ENCODE measurements around the gene LRRC1. TPM values are rescaled to one million over a fixed set of nuclear protein-coding genes. Genes with fewer than 3 reads are reported as not detected.

The LRRC1 gene
- total and polyA plus RNA-seq, 3 experiments from 2014 or later, result 1.6 to 2.5 (median 2.4) TPM

DNA sequence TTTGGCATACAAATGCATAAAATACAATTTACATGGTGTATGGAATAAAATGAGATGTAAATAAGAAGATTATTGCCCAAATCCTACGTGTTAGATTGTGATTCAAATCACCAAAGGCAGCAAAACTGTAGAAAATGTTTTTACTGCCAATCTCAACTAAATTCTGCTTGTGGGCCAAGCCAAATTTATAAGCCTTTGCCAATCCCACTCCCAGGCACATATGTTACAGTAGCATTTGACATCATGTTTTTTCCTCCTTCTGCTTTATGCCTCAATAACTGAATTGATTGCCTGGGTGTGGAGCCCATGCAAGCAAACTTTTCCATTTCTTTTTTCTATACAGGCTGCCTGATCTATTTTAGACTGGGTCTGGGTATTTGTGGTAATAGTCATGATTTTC is 36.3 kb upstream of the LRRC1 start:
- no peaks in the 10 kb centered on the region for H3K27me3 ChIP-seq (ENCODE audit: insufficient read depth, low read length, poor library complexity, severe bottlenecking)
- no peak overlapping the region for H3K4me3 Mint-ChIP-seq
- H3K9me3 Mint-ChIP-seq, result no peaks in the 10 kb centered on the region
- peaks cover 2 to 30% of the 10 kb centered on the region in 2 donors for H3K27me3 Mint-ChIP-seq
- H3K27ac ChIP-seq (ENCODE audit: low read depth, low read length), result no peak overlapping the region
- H3K4me1 Mint-ChIP-seq, result no peaks in the 10 kb centered on the region
- H3K9me3 ChIP-seq (ENCODE audit: low read length), result no peaks in the 10 kb centered on the region
- no peaks in the 10 kb centered on the region for H3K36me3 ChIP-seq (ENCODE audit: insufficient read depth, low read length)
- DNase-seq, result no peak
- no peak overlapping the region for H3K4me3 ChIP-seq (ENCODE audit: low read length)
- no peak overlapping the region for H3K27ac Mint-ChIP-seq
- no peaks in the 10 kb centered on the region for H3K36me3 Mint-ChIP-seq
- H3K4me1 ChIP-seq (ENCODE audit: insufficient read depth, low read length), result no peaks in the 10 kb centered on the region
- ChIA-PET CTCF (no interaction called here), POLR2A (no interaction called here)

DNA sequence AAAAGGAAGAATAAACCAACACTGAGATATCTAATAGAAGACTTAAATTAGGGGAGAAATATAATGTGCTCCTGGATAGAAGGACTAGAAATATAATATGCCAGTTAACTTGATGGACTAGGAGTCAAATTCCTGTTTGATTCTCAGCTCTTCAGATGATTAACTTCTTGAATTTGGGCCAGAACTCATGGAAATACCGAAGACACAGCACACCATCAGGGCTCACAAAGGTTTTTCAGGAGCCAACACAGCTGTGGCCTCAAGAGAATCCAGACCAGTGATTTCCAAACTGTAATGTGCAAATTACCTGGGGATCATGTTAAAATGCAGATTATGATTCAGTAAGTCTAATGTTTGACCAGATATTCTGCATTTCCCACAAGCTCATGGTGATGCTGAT is 33.8 kb upstream of the LRRC1 start:
- Mint-ChIP-seq H3K36me3 (no peaks in the 10 kb centered on the region), H3K27ac (no peak overlapping the region), H3K9me3 (peaks cover 0 to 2% (median 0%) of the 10 kb centered on the region in 5 donors), H3K4me3 (no peak overlapping the region), H3K27me3 (peaks cover 11 to 40% of the 10 kb centered on the region in 2 donors), H3K4me1 (no peaks in the 10 kb centered on the region)
- H3K27ac ChIP-seq (ENCODE audit: low read depth, low read length), result no peak overlapping the region
- POLR2A ChIA-PET, result no interaction called here
- H3K4me3 ChIP-seq (ENCODE audit: low read length), result no peak overlapping the region
- H3K27me3 ChIP-seq (ENCODE audit: insufficient read depth, low read length, poor library complexity, severe bottlenecking), result no peaks in the 10 kb centered on the region
- no peaks in the 10 kb centered on the region for H3K4me1 ChIP-seq (ENCODE audit: insufficient read depth, low read length)
- no peaks in the 10 kb centered on the region for H3K36me3 ChIP-seq (ENCODE audit: insufficient read depth, low read length)
- H3K9me3 ChIP-seq (ENCODE audit: low read length), result no peaks in the 10 kb centered on the region
- CTCF ChIA-PET, result interaction anchor here (1.5 kb wide), 1 partner anchor 11 kb away, joined by 3 read pairs; no protein-coding TSS in a partner anchor
- no peak for DNase-seq

DNA sequence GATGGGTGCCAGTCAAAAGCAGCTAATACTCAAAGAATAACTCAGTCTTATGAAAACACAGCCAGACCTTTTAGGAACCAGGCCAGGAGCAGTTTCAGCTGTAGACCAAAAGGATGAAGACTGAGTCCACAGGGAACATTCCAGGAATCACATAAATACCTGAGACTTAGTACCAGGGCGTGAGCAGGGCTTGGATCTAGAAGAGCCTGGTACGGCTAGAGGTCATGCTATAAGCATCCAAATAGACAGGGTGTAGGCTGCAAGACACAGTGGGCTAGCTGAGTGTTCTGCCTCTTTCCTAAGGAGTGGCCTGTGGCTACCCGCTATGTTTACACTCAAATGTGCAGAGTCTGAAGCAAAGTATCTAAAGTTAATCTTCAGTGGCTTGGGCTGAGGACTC is 29.5 kb upstream of the LRRC1 start:
- CTCF ChIA-PET, result interaction anchor here (1.5 kb wide), 1 partner anchor 40 kb away, joined by 3 read pairs; no protein-coding TSS in a partner anchor
- Mint-ChIP-seq H3K36me3 (no peaks in the 10 kb centered on the region), H3K9me3 (peaks cover 0 to 3% (median 0%) of the 10 kb centered on the region in 5 donors)

DNA sequence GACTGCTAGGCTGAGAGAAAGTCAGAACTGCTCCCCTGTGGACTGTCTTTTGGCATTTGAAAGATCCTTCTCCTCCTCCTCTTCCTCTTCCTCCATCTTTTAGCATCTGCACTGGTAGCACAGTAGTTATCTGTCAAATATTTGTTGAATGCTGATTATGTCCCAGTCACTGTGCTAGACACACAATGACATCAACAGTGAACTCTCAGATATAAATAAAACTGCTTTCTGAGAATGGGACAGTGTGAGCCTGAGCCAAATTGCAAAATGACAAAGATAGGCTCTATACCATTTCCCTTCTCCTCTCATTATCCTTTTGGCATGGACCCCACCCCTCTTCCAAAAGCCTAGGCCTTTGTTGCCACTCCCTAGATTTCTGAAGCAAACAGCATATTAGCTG is 27.9 kb upstream of the LRRC1 start:
- Mint-ChIP-seq H3K27ac (no peak overlapping the region), H3K36me3 (no peaks in the 10 kb centered on the region)

More for the DNA sequence above, 29.5 kb upstream of the LRRC1 start:
- Histone ChIP-seq H3K4me3 (ENCODE audit: low read length) (no peak overlapping the region), H3K9me3 (ENCODE audit: low read length) (no peaks in the 10 kb centered on the region), H3K36me3 (ENCODE audit: insufficient read depth, low read length) (no peaks in the 10 kb centered on the region), H3K27me3 (ENCODE audit: insufficient read depth, low read length, poor library complexity, severe bottlenecking) (no peaks in the 10 kb centered on the region), H3K4me1 (ENCODE audit: insufficient read depth, low read length) (no peaks in the 10 kb centered on the region), H3K27ac (ENCODE audit: low read depth, low read length) (no peak overlapping the region)
- Mint-ChIP-seq H3K4me1 (no peaks in the 10 kb centered on the region), H3K27me3 (peaks cover 10 to 50% of the 10 kb centered on the region in 2 donors), H3K27ac (no peak overlapping the region), H3K4me3 (no peak overlapping the region)
- POLR2A ChIA-PET, result no interaction called here
- no peak for DNase-seq

DNA sequence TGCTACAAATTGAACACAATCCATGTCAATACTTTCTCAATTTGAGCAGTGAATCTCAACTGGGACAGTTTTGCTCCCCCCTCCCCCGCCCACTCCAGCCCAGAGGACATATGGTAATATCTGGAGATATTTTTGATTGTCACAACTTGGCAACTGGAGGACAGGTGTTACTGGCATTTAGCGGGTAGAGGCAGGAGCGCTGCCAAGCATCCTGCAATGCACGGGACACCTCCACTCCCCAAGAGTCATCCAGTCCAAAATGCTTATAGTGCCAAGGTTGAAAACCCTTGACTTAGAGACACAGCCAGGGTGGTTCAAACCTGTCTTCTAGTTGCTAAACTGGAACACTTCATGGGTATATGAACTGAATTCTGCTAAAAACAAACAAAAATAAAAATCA is 26.9 kb upstream of the LRRC1 start:
- Mint-ChIP-seq H3K4me3 (no peak overlapping the region), H3K9me3 (peaks cover 0 to 3% (median 0%) of the 10 kb centered on the region in 5 donors), H3K27ac (no peak overlapping the region), H3K36me3 (no peaks in the 10 kb centered on the region), H3K4me1 (no peaks in the 10 kb centered on the region), H3K27me3 (peaks cover 11 to 48% of the 10 kb centered on the region in 2 donors)
- no peaks in the 10 kb centered on the region for H3K36me3 ChIP-seq (ENCODE audit: insufficient read depth, low read length)
- no peak overlapping the region for H3K4me3 ChIP-seq (ENCODE audit: low read length)
- CTCF ChIA-PET, result no interaction called here
- no peaks in the 10 kb centered on the region for H3K27me3 ChIP-seq (ENCODE audit: insufficient read depth, low read length, poor library complexity, severe bottlenecking)
- no peak overlapping the region for H3K27ac ChIP-seq (ENCODE audit: low read depth, low read length)
- DNase-seq, result no peak
- POLR2A ChIA-PET, result no interaction called here
- no peaks in the 10 kb centered on the region for H3K9me3 ChIP-seq (ENCODE audit: low read length)
- H3K4me1 ChIP-seq (ENCODE audit: insufficient read depth, low read length), result no peaks in the 10 kb centered on the region

More for the DNA sequence above, 27.9 kb upstream of the LRRC1 start:
- Histone ChIP-seq H3K9me3 (ENCODE audit: low read length) (no peaks in the 10 kb centered on the region), H3K36me3 (ENCODE audit: insufficient read depth, low read length) (no peaks in the 10 kb centered on the region), H3K27me3 (ENCODE audit: insufficient read depth, low read length, poor library complexity, severe bottlenecking) (no peaks in the 10 kb centered on the region), H3K27ac (ENCODE audit: low read depth, low read length) (no peak overlapping the region), H3K4me1 (ENCODE audit: insufficient read depth, low read length) (no peaks in the 10 kb centered on the region), H3K4me3 (ENCODE audit: low read length) (no peak overlapping the region)
- no peak overlapping the region for H3K4me3 Mint-ChIP-seq
- POLR2A ChIA-PET, result no interaction called here
- CTCF ChIA-PET, result no interaction called here
- peaks cover 10 to 50% of the 10 kb centered on the region in 2 donors for H3K27me3 Mint-ChIP-seq
- DNase-seq, result no peak
- H3K9me3 Mint-ChIP-seq, result peaks cover 0 to 3% (median 0%) of the 10 kb centered on the region in 5 donors
- H3K4me1 Mint-ChIP-seq, result no peaks in the 10 kb centered on the region

DNA sequence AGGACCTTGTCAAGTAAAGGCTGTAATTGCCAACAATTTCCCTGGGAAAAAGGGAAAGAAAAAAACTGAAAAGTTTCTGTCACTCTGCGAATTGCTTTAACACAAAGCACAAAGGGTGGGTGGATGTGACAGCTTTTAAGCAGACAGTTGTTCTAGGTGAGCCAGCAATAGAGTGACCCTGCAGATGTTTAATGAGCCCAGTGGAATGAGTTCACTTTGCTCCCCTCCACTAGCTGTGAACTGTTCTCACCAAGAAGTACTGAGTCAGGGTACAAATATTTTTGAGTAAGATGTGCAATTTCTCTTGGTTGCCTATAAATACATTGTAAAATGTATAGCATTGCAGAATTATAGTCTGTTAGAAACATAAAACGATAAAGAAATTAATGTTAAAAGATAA is 26.2 kb upstream of the LRRC1 start:
- Mint-ChIP-seq H3K27ac (no peak overlapping the region), H3K36me3 (peaks cover 0 to 2% (median 0%) of the 10 kb centered on the region in 3 donors), H3K4me1 (no peaks in the 10 kb centered on the region), H3K27me3 (peaks cover 14 to 47% of the 10 kb centered on the region in 2 donors), H3K4me3 (no peak overlapping the region), H3K9me3 (peaks cover 0 to 3% (median under 1%) of the 10 kb centered on the region in 5 donors)
- Histone ChIP-seq H3K36me3 (ENCODE audit: insufficient read depth, low read length) (no peaks in the 10 kb centered on the region), H3K4me3 (ENCODE audit: low read length) (no peak overlapping the region), H3K9me3 (ENCODE audit: low read length) (no peaks in the 10 kb centered on the region), H3K27me3 (ENCODE audit: insufficient read depth, low read length, poor library complexity, severe bottlenecking) (no peaks in the 10 kb centered on the region), H3K4me1 (ENCODE audit: insufficient read depth, low read length) (no peaks in the 10 kb centered on the region), H3K27ac (ENCODE audit: low read depth, low read length) (no peak overlapping the region)
- CTCF ChIA-PET, result no interaction called here
- POLR2A ChIA-PET, result no interaction called here
- no peak for DNase-seq

DNA sequence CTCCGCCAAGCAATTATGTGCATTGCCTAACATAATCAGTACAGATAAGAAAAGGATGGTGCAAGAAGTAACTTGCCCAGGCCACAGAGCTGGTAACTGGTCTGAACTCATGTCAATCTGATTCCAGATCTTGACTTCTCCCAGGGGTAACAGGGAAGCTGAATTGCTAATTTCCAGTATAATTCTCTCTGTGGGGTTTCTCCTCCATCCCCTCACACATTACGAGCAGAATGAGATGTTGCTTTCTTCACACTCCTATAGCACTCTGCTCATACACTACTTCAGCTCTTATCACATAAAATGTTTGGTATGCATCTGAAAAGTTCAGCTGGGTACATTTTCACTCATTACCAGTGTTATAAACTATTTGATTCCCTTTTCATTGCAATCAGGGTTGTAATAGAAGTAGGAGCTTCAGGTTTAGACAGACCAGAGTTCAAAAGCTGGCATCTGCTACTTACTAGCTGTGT is 24.0 kb upstream of the LRRC1 start:
- Histone ChIP-seq H3K36me3 (ENCODE audit: insufficient read depth, low read length) (no peaks in the 10 kb centered on the region), H3K27me3 (ENCODE audit: insufficient read depth, low read length, poor library complexity, severe bottlenecking) (no peaks in the 10 kb centered on the region), H3K27ac (ENCODE audit: low read depth, low read length) (no peak overlapping the region), H3K9me3 (ENCODE audit: low read length) (no peaks in the 10 kb centered on the region), H3K4me3 (ENCODE audit: low read length) (no peak overlapping the region), H3K4me1 (ENCODE audit: insufficient read depth, low read length) (no peaks in the 10 kb centered on the region)
- DNase-seq, result no peak
- POLR2A ChIA-PET, result no interaction called here
- Mint-ChIP-seq H3K27me3 (peaks cover 6 to 37% of the 10 kb centered on the region in 2 donors), H3K36me3 (peaks cover 0 to 13% (median 0%) of the 10 kb centered on the region in 3 donors), H3K9me3 (peaks cover 0 to 7% (median 2%) of the 10 kb centered on the region in 5 donors), H3K27ac (no peak overlapping the region), H3K4me3 (no peak overlapping the region), H3K4me1 (no peaks in the 10 kb centered on the region)
- CTCF ChIA-PET, result interaction anchor here (1.2 kb wide), 1 partner anchor 84 kb away, joined by 3 read pairs; no protein-coding TSS in a partner anchor

DNA sequence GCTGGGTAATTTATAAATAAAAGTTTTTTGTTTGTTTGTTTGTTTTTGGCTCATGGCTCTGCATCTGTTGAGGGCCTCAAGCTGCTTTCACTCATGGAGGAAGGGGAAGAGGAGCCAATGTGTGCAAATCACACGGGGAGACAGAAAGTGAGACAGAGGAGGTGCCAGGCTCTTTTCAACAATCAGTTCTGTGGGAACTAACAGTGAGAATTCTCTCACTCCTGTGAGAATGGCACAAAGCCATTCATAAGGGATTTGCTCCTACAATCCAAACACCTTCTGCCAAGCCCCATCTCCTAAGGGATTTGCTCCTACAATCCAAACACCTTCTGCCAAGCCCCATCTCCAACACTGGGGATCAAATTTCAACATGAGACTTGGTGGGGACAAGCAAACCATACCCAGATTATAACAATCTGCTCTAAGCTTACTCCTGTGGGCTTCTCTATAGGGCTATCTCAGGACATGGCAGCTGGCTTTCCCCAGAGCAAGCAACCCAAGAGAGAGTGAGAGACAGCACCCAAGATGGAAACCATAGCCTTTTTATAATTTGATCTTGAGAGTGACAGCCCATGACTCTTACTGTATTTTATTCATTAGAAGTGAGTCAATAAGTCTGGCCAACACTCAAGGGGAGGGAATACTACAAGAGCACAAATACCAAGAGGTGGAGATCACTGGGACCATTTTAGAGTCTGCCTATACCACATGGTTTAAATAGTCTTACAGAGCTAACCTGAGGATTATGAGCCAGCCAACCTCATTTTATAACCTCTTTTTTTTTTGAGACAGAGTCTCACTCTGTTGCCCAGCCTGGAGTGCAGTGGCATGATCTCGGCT is 22.8 kb upstream of the LRRC1 start:
- no peak overlapping the region for H3K27ac ChIP-seq (ENCODE audit: low read depth, low read length)
- CTCF ChIA-PET, result interaction anchor here (1.1 to 1.2 kb wide), 2 partner anchors 11 to 85 kb away, joined by 3 read pairs; no protein-coding TSS in a partner anchor
- H3K4me3 Mint-ChIP-seq, result no peak overlapping the region
- H3K36me3 Mint-ChIP-seq, result peaks cover 0 to 20% (median 0%) of the 10 kb centered on the region in 3 donors
- POLR2A ChIA-PET, result no interaction called here
- no peak for DNase-seq
- no peaks in the 10 kb centered on the region for H3K36me3 ChIP-seq (ENCODE audit: insufficient read depth, low read length)
- H3K4me3 ChIP-seq (ENCODE audit: low read length), result no peak overlapping the region
- H3K9me3 ChIP-seq (ENCODE audit: low read length), result no peaks in the 10 kb centered on the region
- no peak overlapping the region for H3K27ac Mint-ChIP-seq
- no peaks in the 10 kb centered on the region for H3K4me1 Mint-ChIP-seq
- no peaks in the 10 kb centered on the region for H3K27me3 ChIP-seq (ENCODE audit: insufficient read depth, low read length, poor library complexity, severe bottlenecking)
- H3K27me3 Mint-ChIP-seq, result peaks cover 12 to 33% of the 10 kb centered on the region in 2 donors
- no peaks in the 10 kb centered on the region for H3K4me1 ChIP-seq (ENCODE audit: insufficient read depth, low read length)
- peaks cover 0 to 7% (median 2%) of the 10 kb centered on the region in 5 donors for H3K9me3 Mint-ChIP-seq

Measured in CD8-positive, alpha-beta memory T cell (primary cell).